ENCODE measurements around the gene WDR45B.

Gene WDR45B

GRCh38 chr17:82602487-82602886 is 45.8 kb downstream of the WDR45B start (continued):
- TF ChIP-seq POU6F1 (CRISPR knock-in tag; IDR thresholded peaks at IDR 0.05; ENCODE audit: borderline replicate concordance, low read depth): no peak

GRCh38 chr17:82601447-82602000 is 46.7 kb downstream of the WDR45B start:
- TF ChIP-seq ZFP3 (CRISPR knock-in tag; IDR thresholded peaks at IDR 0.05) (no peak), ISL1 (CRISPR knock-in tag; IDR thresholded peaks at IDR 0.05) (no peak), TCF4 (CRISPR knock-in tag; IDR thresholded peaks at IDR 0.05; ENCODE audit: borderline replicate concordance) (no peak), ZNF565 (CRISPR knock-in tag; conservative IDR thresholded peaks at IDR 0.05; ENCODE audit: low read depth) (no peak), CREB5 (CRISPR knock-in tag; IDR thresholded peaks at IDR 0.05; ENCODE audit: low read depth) (no peak), PPARA (CRISPR knock-in tag; IDR thresholded peaks at IDR 0.05; ENCODE audit: borderline replicate concordance) (no peak), OSR1 (CRISPR knock-in tag; IDR thresholded peaks at IDR 0.05) (no peak), ZNF8 (CRISPR knock-in tag; IDR thresholded peaks at IDR 0.05) (no peak), CSDC2 (CRISPR knock-in tag; IDR thresholded peaks at IDR 0.05) (no peak), GLIS3 (CRISPR knock-in tag; IDR thresholded peaks at IDR 0.05) (no peak), SNAI2 (CRISPR knock-in tag; IDR thresholded peaks at IDR 0.05) (no peak), ZC3H10 (CRISPR knock-in tag; IDR thresholded peaks at IDR 0.05) (no peak), ZNF70 (CRISPR knock-in tag; IDR thresholded peaks at IDR 0.05) (no peak), BACH2 (CRISPR knock-in tag; IDR thresholded peaks at IDR 0.05; ENCODE audit: borderline replicate concordance) (no peak), ZFP30 (CRISPR knock-in tag; IDR thresholded peaks at IDR 0.05) (no peak), CSRNP3 (CRISPR knock-in tag; IDR thresholded peaks at IDR 0.05) (no peak), TSHZ2 (CRISPR knock-in tag; IDR thresholded peaks at IDR 0.05) (no peak), TOX (CRISPR knock-in tag; IDR thresholded peaks at IDR 0.05; ENCODE audit: borderline replicate concordance) (no peak)
- no peak for ATAC-seq

- ATAC-seq: no peak
- TF ChIP-seq ZFP30 (CRISPR knock-in tag; IDR thresholded peaks at IDR 0.05) (no peak), ESRRG (CRISPR knock-in tag; IDR thresholded peaks at IDR 0.05) (no peak), POU6F1 (CRISPR knock-in tag; IDR thresholded peaks at IDR 0.05; ENCODE audit: borderline replicate concordance, low read depth) (no peak), CSDC2 (CRISPR knock-in tag; IDR thresholded peaks at IDR 0.05) (no peak), ZNF70 (CRISPR knock-in tag; IDR thresholded peaks at IDR 0.05) (no peak), ARNTL (CRISPR knock-in tag; IDR thresholded peaks at IDR 0.05; ENCODE audit: borderline replicate concordance, low read depth) (no peak), ZNF565 (CRISPR knock-in tag; conservative IDR thresholded peaks at IDR 0.05; ENCODE audit: low read depth) (no peak), OSR1 (CRISPR knock-in tag; IDR thresholded peaks at IDR 0.05) (no peak), CREB5 (CRISPR knock-in tag; IDR thresholded peaks at IDR 0.05; ENCODE audit: low read depth) (no peak), ZFP3 (CRISPR knock-in tag; IDR thresholded peaks at IDR 0.05) (no peak), CSRNP3 (CRISPR knock-in tag; IDR thresholded peaks at IDR 0.05) (no peak), RARB (CRISPR knock-in tag; IDR thresholded peaks at IDR 0.05) (no peak), ZC3H10 (CRISPR knock-in tag; IDR thresholded peaks at IDR 0.05) (no peak), GLIS3 (CRISPR knock-in tag; IDR thresholded peaks at IDR 0.05) (no peak)
These were observed 47.4 kb downstream of the WDR45B start for GRCh38 chr17:82600731-82601446.
